H9 (cell line): ENCODE data around the gene GCNT2. TPM values are rescaled to one million over a fixed set of nuclear protein-coding genes. Genes with fewer than 3 reads are reported as not detected.

Experiments used
- DNase-seq: peaks from one replicate; pipeline ENCODE4 v3.0.0-alpha.2; 2017
- H2AFZ ChIP-seq: one replicate; pipeline ENCODE4 v1.6.1; 2013; ENCODE audit warnings: mild to moderate bottlenecking, low read length, control low read depth, moderate library complexity
- H2AK5ac ChIP-seq: 2 replicates; pipeline ENCODE4 v1.6.1; 2013; ENCODE audit warnings: low read length, control low read depth, mixed read lengths; ENCODE audit not compliant: insufficient read length
- H2BK120ac ChIP-seq: one replicate; pipeline ENCODE4 v1.6.1; 2013; ENCODE audit warnings: low read depth, mild to moderate bottlenecking, low read length, control low read depth, inconsistent platforms; ENCODE audit not compliant: poor library complexity, severe bottlenecking
- H2BK12ac ChIP-seq: 2 replicates; pipeline ENCODE4 v1.6.1; 2013; ENCODE audit warnings: low read length, control low read depth, mixed read lengths, low read depth; ENCODE audit not compliant: insufficient read length
- H2BK15ac ChIP-seq: 2 replicates; pipeline ENCODE4 v1.6.1; 2013; ENCODE audit warnings: low read depth, low read length, control low read depth
- H2BK20ac ChIP-seq: one replicate; pipeline ENCODE4 v1.6.1; 2013; ENCODE audit warnings: low read depth, mild to moderate bottlenecking, low read length, control low read depth, inconsistent platforms; ENCODE audit not compliant: poor library complexity, severe bottlenecking
- H2BK5ac ChIP-seq: 2 replicates; pipeline ENCODE4 v1.6.1; 2013; ENCODE audit warnings: low read length, control low read depth, mixed read lengths; ENCODE audit not compliant: insufficient read length
- H3K14ac ChIP-seq: 2 replicates; pipeline ENCODE4 v1.6.1; 2013; ENCODE audit warnings: low read length, control low read depth; ENCODE audit not compliant: insufficient read depth
- H3K18ac ChIP-seq: 2 replicates; pipeline ENCODE4 v1.6.1; 2013; ENCODE audit warnings: low read depth, mild to moderate bottlenecking, mixed read lengths, low read length, control low read depth; ENCODE audit not compliant: insufficient read length
- H3K23ac ChIP-seq: 2 replicates; pipeline ENCODE4 v1.6.1; 2013; ENCODE audit warnings: low read length, control low read depth, mixed read lengths, low read depth; ENCODE audit not compliant: insufficient read length
- H3K23me2 ChIP-seq: 2 replicates; pipeline ENCODE4 v1.6.1; 2013; ENCODE audit warnings: low read depth, mild to moderate bottlenecking, mixed read lengths, low read length, control low read depth; ENCODE audit not compliant: insufficient read length, poor library complexity, severe bottlenecking
- H3K27ac ChIP-seq: 2 replicates; pipeline ENCODE4 v1.5.1; 2013; ENCODE audit warnings: low read length, control low read depth, mixed read lengths, low read depth; ENCODE audit not compliant: insufficient read length
- H3K27me3 ChIP-seq: 2 replicates; pipeline ENCODE4 v1.6.1; 2013; ENCODE audit warnings: low read length, control low read depth, inconsistent platforms; ENCODE audit not compliant: insufficient read depth
- H3K4ac ChIP-seq: 2 replicates; pipeline ENCODE4 v1.6.1; 2013; ENCODE audit warnings: low read depth, mild to moderate bottlenecking, control low read depth, inconsistent platforms, low read length, moderate library complexity
- H3K4me1 ChIP-seq: 2 replicates; pipeline ENCODE4 v1.6.1; 2013; ENCODE audit warnings: low read length, control low read depth, inconsistent platforms; ENCODE audit not compliant: insufficient read depth
- H3K4me2 ChIP-seq: 2 replicates; pipeline ENCODE4 v1.6.1; 2013; ENCODE audit warnings: low read length, control low read depth, mixed read lengths; ENCODE audit not compliant: insufficient read length, insufficient read depth
- H3K56ac ChIP-seq: 2 replicates; pipeline ENCODE4 v1.6.1; 2013; ENCODE audit warnings: low read depth, mild to moderate bottlenecking, mixed read lengths, low read length, control low read depth; ENCODE audit not compliant: insufficient read length
- H3K79me1 ChIP-seq: 2 replicates; pipeline ENCODE4 v1.6.1; 2013; ENCODE audit warnings: low read depth, mild to moderate bottlenecking, moderate library complexity, low read length, control low read depth, inconsistent platforms; ENCODE audit not compliant: insufficient read depth, poor library complexity, severe bottlenecking
- H3K79me2 ChIP-seq: 2 replicates; pipeline ENCODE4 v1.6.1; 2013; ENCODE audit warnings: low read length, control low read depth, inconsistent platforms; ENCODE audit not compliant: insufficient read depth
- H3K9ac ChIP-seq: 2 replicates; pipeline ENCODE4 v1.6.1; 2013; ENCODE audit warnings: low read length, control low read depth, mixed read lengths; ENCODE audit not compliant: insufficient read length; ENCODE audit errors: extremely low read depth
- H3K9me3 ChIP-seq: one replicate; pipeline ENCODE4 v1.6.1; 2013; ENCODE audit warnings: low read depth, low read length, inconsistent platforms; ENCODE audit not compliant: control insufficient read depth
- H3T11ph ChIP-seq: one replicate; pipeline ENCODE4 v1.6.1; 2013; ENCODE audit warnings: mild to moderate bottlenecking, low read length, control low read depth, inconsistent platforms
- H4K20me1 ChIP-seq: one replicate; pipeline ENCODE4 v1.6.1; 2013; ENCODE audit not compliant: control insufficient read depth, insufficient read length, insufficient read depth
- H4K5ac ChIP-seq: 2 replicates; pipeline ENCODE4 v1.6.1; 2013; ENCODE audit warnings: low read depth, mild to moderate bottlenecking, mixed read lengths, low read length, control low read depth; ENCODE audit not compliant: insufficient read length
- H4K8ac ChIP-seq: replicated peaks from 2 replicates; pipeline ENCODE4 v1.6.1; 2013; ENCODE audit warnings: low read length, control low read depth, mixed read lengths, low read depth; ENCODE audit not compliant: insufficient read length
- H4K91ac ChIP-seq: 2 replicates; pipeline ENCODE4 v1.6.1; 2013; ENCODE audit warnings: low read depth, mild to moderate bottlenecking, moderate library complexity, mixed read lengths, low read length, control low read depth; ENCODE audit not compliant: insufficient read length
- H3K27ac Mint-ChIP-seq, 3 experiments: 2 replicates in 2 of 3; 3 replicates in 1 of 3; pipeline ENCODE4 v1.8.0; 2020 to 2021; ENCODE audit warnings: mixed read lengths in 3 of 3, mild to moderate bottlenecking in 1 of 3, moderate library complexity in 1 of 3
- H3K27me3 Mint-ChIP-seq: 2 replicates; pipeline ENCODE4 v1.8.0; 2021; ENCODE audit warnings: low read depth, mild to moderate bottlenecking, moderate library complexity, mixed read lengths
- H3K36me3 Mint-ChIP-seq, 3 experiments: 2 replicates in 2 of 3; 3 replicates in 1 of 3; pipeline ENCODE4 v1.8.0; 2020 to 2021; ENCODE audit warnings: low read depth in 3 of 3, mixed read lengths in 3 of 3; ENCODE audit not compliant: insufficient read depth in 1 of 3
- H3K4me1 Mint-ChIP-seq, 2 experiments: 2 replicates each; pipeline ENCODE4 v1.8.0; 2020; ENCODE audit warnings: mixed read lengths in 2 of 2
- H3K4me3 Mint-ChIP-seq, 2 experiments: 2 replicates in 1 of 2; 3 replicates in 1 of 2; pipeline ENCODE4 v1.8.0; 2020 to 2021; ENCODE audit warnings: mild to moderate bottlenecking in 2 of 2, mixed read lengths in 2 of 2, moderate library complexity in 1 of 2
- H3K9me3 Mint-ChIP-seq, 2 experiments: 2 replicates in 1 of 2; 3 replicates in 1 of 2; pipeline ENCODE4 v1.8.0; 2020; ENCODE audit warnings: mild to moderate bottlenecking in 2 of 2, mixed read lengths in 2 of 2, moderate library complexity in 1 of 2
- CTCF ChIP-seq: fragments of 200-600 bp; sonication (generic); conservative IDR thresholded peaks from 3 replicates; pipeline ENCODE4 v1.8.0; 2021; ENCODE audit warnings: antibody characterized with exemption, mild to moderate bottlenecking
- WGBS: extraction: QIAGEN DNeasy Blood & Tissue Kit; methylation state at CpG from one replicate; pipeline ENCODE4 v1.1.7; 2013; ENCODE audit warnings: missing lambda C conversion rate, low lambda C conversion rate, mixed read lengths; ENCODE audit not compliant: insufficient read length; ENCODE audit errors: extremely low coverage; 5-methylcytosine and 5-hydroxymethylcytosine counted together
- total RNA-seq: library from RNA; stranded (reverse); gene quantifications from 2 replicates; pipeline ENCODE4 v1.2.1, GENCODE V29; 2021

Gene GCNT2
- total RNA-seq, 1 experiment from 2014 or later, result 41.7 TPM

DNA sequence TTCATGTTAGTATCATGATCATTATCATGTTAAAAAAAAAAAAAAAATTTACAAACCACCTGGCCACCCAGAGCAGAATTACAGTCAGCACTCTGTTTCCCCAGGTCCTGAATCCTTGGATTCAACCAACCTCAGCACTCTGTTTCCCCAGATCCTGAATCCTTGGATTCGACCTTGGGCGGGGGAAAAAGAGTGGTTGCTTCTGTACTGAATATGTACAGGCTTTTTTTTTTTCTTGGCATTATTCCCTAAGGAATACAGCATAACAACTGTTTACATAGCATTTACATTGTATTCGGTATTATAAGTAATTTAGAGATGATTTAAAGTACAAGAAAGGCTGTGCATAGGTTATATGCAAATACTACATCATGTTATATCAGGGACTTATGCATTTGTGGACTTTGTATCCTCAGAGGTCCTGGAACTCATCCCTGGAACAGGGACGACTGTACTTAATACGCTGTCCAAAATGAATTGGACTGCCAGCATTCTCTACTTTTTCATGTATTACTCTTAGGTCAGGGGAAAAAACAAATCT, 31.2 kb downstream of the GCNT2 start:
- Histone ChIP-seq H3K79me2 (peaks cover 12% of the 10 kb centered on the region; the same call in 1 of the 2 replicates), H2AFZ (no peak overlapping the region), H2BK120ac (no peak overlapping the region), H3K23ac (no peak overlapping the region), H3K56ac (no peak overlapping the region), H3K4ac (no peak overlapping the region), H4K5ac (no peak overlapping the region), H3K4me2 (no peak overlapping the region), H3K14ac (no peak overlapping the region), H3K18ac (no peak overlapping the region), H3T11ph (no peak overlapping the region), H4K91ac (no peak overlapping the region), H3K79me1 (no peaks in the 10 kb centered on the region), H3K27me3 (no peaks in the 10 kb centered on the region), H3K4me1 (peaks cover 3% of the 10 kb centered on the region; the same call in 1 of the 2 replicates), H3K9me3 (no peaks in the 10 kb centered on the region), H2BK5ac (no peak overlapping the region), H3K9ac (no peak overlapping the region), H2AK5ac (no peak overlapping the region), H2BK15ac (no peak overlapping the region), H3K27ac (no peak overlapping the region), H2BK12ac (no peak overlapping the region), H4K8ac (no peak overlapping the region), H3K23me2 (peaks cover 14% of the 10 kb centered on the region), H4K20me1 (no peaks in the 10 kb centered on the region), H2BK20ac (no peak overlapping the region)
- no peaks in the 10 kb centered on the region for H3K36me3 Mint-ChIP-seq
- no peak for DNase-seq
- TF ChIP-seq CTCF, result no peak
- H3K9me3 Mint-ChIP-seq, result no peaks in the 10 kb centered on the region
- H3K27ac Mint-ChIP-seq, result no peak overlapping the region; a peak in 1 of 7 replicates
- no CpG with 5 or more reads among the region's 5 CpGs for WGBS
- no peak overlapping the region for H3K4me3 Mint-ChIP-seq
- H3K27me3 Mint-ChIP-seq, result no peaks in the 10 kb centered on the region
- H3K4me1 Mint-ChIP-seq, result peaks cover 39 to 47% of the 10 kb centered on the region in 2 experiments
